Measurements from ENCODE around the gene DDX47. TPM values are rescaled to one million over a fixed set of nuclear protein-coding genes. Genes with fewer than 3 reads are reported as not detected.

The DDX47 gene
- total and polyA plus RNA-seq, 2 of the 13 experiments (the other 11 are each of a cell fraction or from before 2014, with no cell fraction given): 48.5 to 78.7 TPM

GRCh38 chr12:12792421-12792820 lies 20.7 kb upstream of the DDX47 start:
- in situ Hi-C loops (cut with HindIII; ENCODE audit: extremely low pct_ligation_motif_present, low pct_unique_long_range_greater_than_20kb) (loop anchor here (25.0 kb wide), 1 partner anchor 420 kb away; no protein-coding TSS in a partner anchor), intact Hi-C loops (cut with micrococcal nuclease; ENCODE audit: unreplicated experiment) (no loop called here)
- Histone ChIP-seq H3K4me2 (ENCODE audit: low read depth, low read length) (peak overlapping the region; percentile 64), H2AFZ (ENCODE audit: low read length) (no peak overlapping the region), H3K4me3 (replicated peaks in 1 of 3; ENCODE audit: insufficient read depth in 1 of 3, low read depth in 2 of 3, low read length in 3 of 3) (0 out of 6 replicates have a peak overlapping the region, but pooled peaks of 1 of the 3 experiments have one; percentile 35), H3K79me2 (ENCODE audit: insufficient read depth, low read length) (no peaks in the 10 kb centered on the region), H3K36me3 (replicated peaks in 1 of 2; ENCODE audit: control insufficient read depth in 1 of 2, insufficient read depth in 2 of 2, low read length in 2 of 2) (no peaks in the 10 kb centered on the region), H4K20me1 (ENCODE audit: insufficient read depth, low read length) (no peaks in the 10 kb centered on the region), H3K4me1 (ENCODE audit: insufficient read depth, low read length) (peaks cover 27% of the 10 kb centered on the region), H3K9ac (ENCODE audit: insufficient read depth, low read depth, low read length) (no peak overlapping the region), H3K27ac (ENCODE audit: extremely low read length, insufficient read depth, low read length) (no peak overlapping the region), H3K27me3 (ENCODE audit: control insufficient read depth in 1 of 2, insufficient read depth in 2 of 2, low read length in 2 of 2) (peaks cover 0 to 21% of the 10 kb centered on the region in 2 experiments; a peak in 3 of 5 replicates), H3K9me3 (ENCODE audit: low read length) (no peaks in the 10 kb centered on the region)
- BruUV-seq (replicated peaks): no TSS peak
- FAIRE-seq (no peak), DNase-seq (ENCODE audit: low spot score) (no peak), ATAC-seq (no peak)
- ChIA-PET CTCF (ENCODE audit: low intra/inter-chr PET ratio, low total read pairs) (no interaction called here), POLR2A (no interaction called here)
- TF ChIP-seq GTF2F1 (IDR thresholded peaks at IDR 0.05; ENCODE audit: low read length): no peak
- no peak for TF ChIP-seq HDAC2 (CRISPR knock-in tag; IDR thresholded peaks at IDR 0.05)
- TF ChIP-seq ZNF513 (CRISPR knock-in tag; conservative IDR thresholded peaks at IDR 0.05): no peak
- no peak for TF ChIP-seq ZNF264 (CRISPR knock-in tag; IDR thresholded peaks at IDR 0.05)
- TF ChIP-seq HNF4G (IDR thresholded peaks at IDR 0.05; ENCODE audit: borderline replicate concordance, low read depth, low read length): no peak
- TF ChIP-seq HNF4G (CRISPR knock-in tag; IDR thresholded peaks at IDR 0.05; ENCODE audit: borderline replicate concordance, low read depth): no peak
- no peak for TF ChIP-seq CENPT (CRISPR knock-in tag; IDR thresholded peaks at IDR 0.05; ENCODE audit: low read depth)
- TF ChIP-seq CCAR2 (optimal IDR thresholded peaks at IDR 0.05; ENCODE audit: low read depth, low read length): no peak
- no peak for TF ChIP-seq FOXO1 (CRISPR knock-in tag; IDR thresholded peaks at IDR 0.05)
- TF ChIP-seq ZFY (CRISPR knock-in tag; IDR thresholded peaks at IDR 0.05): no peak
- no peak for TF ChIP-seq ZNF253 (CRISPR knock-in tag; IDR thresholded peaks at IDR 0.05; ENCODE audit: borderline replicate concordance)
- TF ChIP-seq MAZ (IDR thresholded peaks at IDR 0.05; ENCODE audit: borderline replicate concordance, low read depth, low read length): no peak
- TF ChIP-seq MAZ (CRISPR knock-in tag; IDR thresholded peaks at IDR 0.05; ENCODE audit: low read depth): no peak
- no peak for TF ChIP-seq TFDP2 (CRISPR knock-in tag; IDR thresholded peaks at IDR 0.05)
- TF ChIP-seq ZNF337 (CRISPR knock-in tag; IDR thresholded peaks at IDR 0.05; ENCODE audit: borderline replicate concordance, low read depth): no peak
- no peak for TF ChIP-seq NKX3-1 (CRISPR knock-in tag; IDR thresholded peaks at IDR 0.05)
- 35% methylated on average over 6 of the region's 6 CpGs for WGBS (ENCODE audit: low lambda C conversion rate)

All from HepG2 (cell line).